H1 (cell line): ENCODE results near the gene EML1. TPM values are rescaled to one million over a fixed set of nuclear protein-coding genes. Genes with fewer than 3 reads are reported as not detected.

Source experiments
- CTCF ChIA-PET: fragments of 300-600 bp; sonication (Branson Sonifier 250); formaldehyde crosslinking; loops from one replicate; lab custom pipeline; 2021; ENCODE audit not compliant: partially characterized antibody; lab: Charles Lee
- POLR2A ChIA-PET: fragments of 300-600 bp; sonication (Branson Sonifier 250); formaldehyde crosslinking; loops from one replicate; lab custom pipeline; 2021; ENCODE audit warnings: inconsistent platforms; ENCODE audit not compliant: partially characterized antibody; lab: Charles Lee
- DNase-seq, 2 experiments: peaks; one replicate each; pipeline versions ENCODE4 v3.0.0 to v3.0.0-alpha.2; 2010 to 2022; ENCODE audit warnings: low spot score in 2 of 2, low read depth in 1 of 2, mixed read lengths in 1 of 2
- FAIRE-seq: peaks from 2 replicates; lab custom pipeline; 2011; peaks lifted over from hg19 to GRCh38; lab: Jason Lieb, UNC
- H2AFZ ChIP-seq: 2 replicates; pipeline ENCODE4 v1.8.1; 2012; ENCODE audit warnings: low read length, inconsistent platforms
- H2AK5ac ChIP-seq: 2 replicates; pipeline ENCODE4 v1.6.1; 2013; ENCODE audit warnings: low read depth, low read length
- H2BK120ac ChIP-seq: replicated peaks from 2 replicates; pipeline ENCODE3; 2013; ENCODE audit warnings: low read depth, low read length, inconsistent platforms
- H2BK12ac ChIP-seq: 2 replicates; pipeline ENCODE4 v1.6.1; 2013; ENCODE audit warnings: low read depth, low read length
- H2BK15ac ChIP-seq: 2 replicates; pipeline ENCODE4 v1.6.1; 2013; ENCODE audit warnings: low read length
- H2BK20ac ChIP-seq: 2 replicates; pipeline ENCODE4 v1.6.1; 2013; ENCODE audit warnings: low read length
- H2BK5ac ChIP-seq: 2 replicates; pipeline ENCODE4 v1.6.1; 2013; ENCODE audit warnings: low read depth, low read length
- H3K14ac ChIP-seq: 2 replicates; pipeline ENCODE4 v1.6.1; 2013; ENCODE audit warnings: inconsistent platforms; ENCODE audit not compliant: insufficient read length
- H3K18ac ChIP-seq: 2 replicates; pipeline ENCODE4 v1.6.1; 2013; ENCODE audit warnings: low read length; ENCODE audit errors: extremely low read depth
- H3K23ac ChIP-seq: 2 replicates; pipeline ENCODE4 v1.6.1; 2013; ENCODE audit warnings: inconsistent platforms; ENCODE audit not compliant: insufficient read length
- H3K23me2 ChIP-seq: 2 replicates; pipeline ENCODE4 v1.6.1; 2013; ENCODE audit warnings: low read depth, low read length
- H3K27ac ChIP-seq: 2 replicates; pipeline ENCODE4 v1.6.1; 2011; ENCODE audit warnings: low read depth, low read length, inconsistent platforms
- H3K27me3 ChIP-seq, 4 experiments: replicated peaks in 1 of 4; 1 replicate in 1 of 4; 2 replicates in 3 of 4; pipeline versions ENCODE4 v1.6.1 to v1.8.1; 2011 to 2013; ENCODE audit warnings: low read length in 3 of 4, mild to moderate bottlenecking in 3 of 4, inconsistent platforms in 2 of 4, mixed read lengths in 2 of 4, moderate library complexity in 1 of 4; ENCODE audit not compliant: control insufficient read depth in 3 of 4, insufficient read depth in 3 of 4; ENCODE audit errors: extremely low read depth in 1 of 4
- H3K36me3 ChIP-seq, 4 experiments: 2 replicates each; pipeline versions ENCODE4 v1.6.1 to v1.8.1; 2011 to 2013; ENCODE audit warnings: mild to moderate bottlenecking in 4 of 4, low read length in 3 of 4, moderate library complexity in 2 of 4, control low read depth in 1 of 4, inconsistent platforms in 1 of 4; ENCODE audit not compliant: insufficient read depth in 4 of 4, control insufficient read depth in 2 of 4
- H3K4ac ChIP-seq: replicated peaks from 2 replicates; pipeline ENCODE3; 2013; ENCODE audit warnings: low read length, low read depth, mixed read lengths, inconsistent platforms; ENCODE audit not compliant: insufficient read length
- H3K4me1 ChIP-seq, 4 experiments: replicated peaks in 1 of 4; 1 replicate in 1 of 4; 2 replicates in 3 of 4; pipeline versions ENCODE4 v1.6.1 to v1.8.1; 2011 to 2013; ENCODE audit warnings: low read length in 3 of 4, inconsistent platforms in 2 of 4, mixed read lengths in 1 of 4; ENCODE audit not compliant: insufficient read depth in 4 of 4, control insufficient read depth in 3 of 4
- H3K4me2 ChIP-seq, 2 experiments: 2 replicates each; pipeline versions ENCODE4 v1.6.1 to v1.8.1; 2011 to 2013; ENCODE audit warnings: low read depth in 2 of 2, low read length in 2 of 2, control low read depth in 1 of 2, inconsistent platforms in 1 of 2, mild to moderate bottlenecking in 1 of 2; ENCODE audit not compliant: insufficient read depth in 1 of 2
- H3K4me3 ChIP-seq, 4 experiments: fragments of 200-600, 300-600 bp in 1 of 4; sonication (generic), shearing (Covaris generic), sonication (Bioruptor Twin) in 1 of 4; 2 replicates each; pipeline versions ENCODE4 v1.5.1 to v1.8.1; 2011 to 2016; ENCODE audit warnings: low read length in 4 of 4, low read depth in 3 of 4, control low read depth in 2 of 4, inconsistent platforms in 2 of 4, mild to moderate bottlenecking in 2 of 4, mixed read lengths in 1 of 4, moderate library complexity in 1 of 4; ENCODE audit not compliant: insufficient read depth in 2 of 4; ENCODE audit errors: extremely low read depth in 1 of 4
- H3K56ac ChIP-seq: replicated peaks from 2 replicates; pipeline ENCODE3; 2013; ENCODE audit warnings: low read depth, mild to moderate bottlenecking, mixed read lengths, low read length, inconsistent platforms; ENCODE audit not compliant: insufficient read length
- H3K79me1 ChIP-seq: 2 replicates; pipeline ENCODE4 v1.6.1; 2013; ENCODE audit warnings: low read depth, low read length, control low read depth
- H3K79me2 ChIP-seq, 2 experiments: 2 replicates each; pipeline versions ENCODE4 v1.6.1 to v1.8.1; 2012 to 2013; ENCODE audit warnings: low read length in 2 of 2, mild to moderate bottlenecking in 2 of 2, inconsistent platforms in 1 of 2; ENCODE audit not compliant: insufficient read depth in 2 of 2, control insufficient read depth in 1 of 2
- H3K9ac ChIP-seq, 4 experiments: replicated peaks in 1 of 4; 1 replicate in 1 of 4; 2 replicates in 3 of 4; pipeline versions ENCODE4 v1.6.1 to v1.8.1; 2011 to 2013; ENCODE audit warnings: low read depth in 3 of 4, low read length in 3 of 4, control low read depth in 2 of 4, mild to moderate bottlenecking in 2 of 4, moderate library complexity in 2 of 4, inconsistent platforms in 1 of 4; ENCODE audit errors: extremely low read depth in 1 of 4
- H3K9me3 ChIP-seq, 2 experiments: 2 replicates each; pipeline versions ENCODE4 v1.6.1 to v1.8.1; 2012 to 2013; ENCODE audit warnings: mild to moderate bottlenecking in 2 of 2, moderate library complexity in 2 of 2, control low read depth in 1 of 2, inconsistent platforms in 1 of 2, low read depth in 1 of 2, low read length in 1 of 2, mixed read lengths in 1 of 2; ENCODE audit not compliant: insufficient read depth in 2 of 2
- H4K20me1 ChIP-seq, 2 experiments: replicated peaks in 1 of 2; 2 replicates each; pipeline versions ENCODE3 to v1.8.1; 2011 to 2013; ENCODE audit warnings: inconsistent platforms in 2 of 2, low read length in 2 of 2, mild to moderate bottlenecking in 1 of 2; ENCODE audit not compliant: insufficient read depth in 2 of 2, control insufficient read depth in 1 of 2
- H4K5ac ChIP-seq: 2 replicates; pipeline ENCODE4 v1.6.1; 2013; ENCODE audit warnings: low read length, low read depth, mixed read lengths, inconsistent platforms; ENCODE audit not compliant: insufficient read length
- H4K8ac ChIP-seq: 2 replicates; pipeline ENCODE4 v1.8.0; 2013; ENCODE audit warnings: mild to moderate bottlenecking, moderate library complexity, low read length, inconsistent platforms; ENCODE audit not compliant: insufficient read depth; ENCODE audit errors: extremely low read depth
- H4K91ac ChIP-seq: replicated peaks from 2 replicates; pipeline ENCODE3; 2013; ENCODE audit warnings: low read length, mixed read lengths, inconsistent platforms; ENCODE audit not compliant: insufficient read length
- CREB1 ChIP-seq: IDR thresholded peaks from 2 replicates; pipeline ENCODE4 v1.6.1; 2012; ENCODE audit warnings: inconsistent platforms
- CTCF ChIP-seq, 3 experiments: IDR thresholded peaks; 1 replicate in 2 of 3; 2 replicates in 1 of 3; pipeline versions ENCODE4 v1.5.1 to v1.6.1; 2011; ENCODE audit warnings: low read length in 3 of 3, mild to moderate bottlenecking in 3 of 3, inconsistent platforms in 2 of 3, low read depth in 1 of 3, moderate library complexity in 1 of 3; ENCODE audit not compliant: insufficient read depth in 1 of 3; ENCODE audit errors: control extremely low read depth in 1 of 3
- EP300 ChIP-seq, 2 experiments: IDR thresholded peaks; 1 replicate in 1 of 2; 2 replicates in 1 of 2; pipeline ENCODE4 v1.6.1; 2011 to 2012; ENCODE audit warnings: low read depth in 2 of 2, low read length in 2 of 2, mild to moderate bottlenecking in 2 of 2, borderline replicate concordance in 1 of 2, inconsistent platforms in 1 of 2, moderate library complexity in 1 of 2
- GABPA ChIP-seq: IDR thresholded peaks from 2 replicates; pipeline ENCODE4 v1.6.1; 2011; ENCODE audit warnings: mild to moderate bottlenecking, low read length, moderate library complexity, borderline replicate concordance; ENCODE audit not compliant: insufficient read depth
- JUN ChIP-seq: IDR thresholded peaks from 2 replicates; pipeline ENCODE4 v1.6.1; 2011; ENCODE audit warnings: low read depth, mild to moderate bottlenecking, improper control_type of control experiment, low read length
- KDM1A ChIP-seq: fragments of 200-600, 300-600 bp; sonication (generic); IDR thresholded peaks from 2 replicates; pipeline ENCODE4 v1.7.1; 2016; ENCODE audit warnings: mild to moderate bottlenecking, low read length, borderline replicate concordance
- MAX ChIP-seq: IDR thresholded peaks from 2 replicates; pipeline ENCODE4 v1.6.1; 2012; ENCODE audit warnings: inconsistent platforms
- RBBP5 ChIP-seq: IDR thresholded peaks from 2 replicates; pipeline ENCODE4 v1.7.1; 2012; ENCODE audit warnings: low read depth, mild to moderate bottlenecking, inconsistent platforms, low read length, moderate library complexity, borderline replicate concordance
- WGBS, 2 experiments: shearing (Covaris generic) in 1 of 2; methylation state at CpG; one replicate each; pipeline versions ENCODE4 v1.1.6 to v1.1.7; 2013 to 2015; ENCODE audit warnings: low lambda C conversion rate in 2 of 2, mixed read lengths in 2 of 2, inconsistent platforms in 1 of 2, low coverage in 1 of 2, missing lambda C conversion rate in 1 of 2; ENCODE audit not compliant: insufficient replicate concordance in 2 of 2, insufficient coverage in 1 of 2, insufficient read length in 1 of 2; ENCODE audit errors: extremely low coverage in 1 of 2, missing lambda C conversion rate in 1 of 2; 5-methylcytosine and 5-hydroxymethylcytosine counted together
- polyA plus RNA-seq, 7 experiments: library from polyadenylated mRNA; depleted of rRNA in 3 of 7; stranded (reverse) in 5 of 7; unstranded in 2 of 7; fragments of >200 nt in 5 of 7; fragments of 200-250 nt in 2 of 7; gene quantifications; 1 replicate in 5 of 7; 2 replicates in 1 of 7; 4 replicates in 1 of 7; pipeline versions ENCODE4 v1.2.1 to v1.2.3, GENCODE V29; 2011 to 2013; ENCODE audit warnings: missing spikeins in 2 of 7, mixed read lengths in 2 of 7
- total RNA-seq: library from RNA; stranded (reverse); fragmentation: NEBNext Ultra II Directional; extraction: Animal tissue kit (Norgen Biotek cat#: 25700); gene quantifications from 2 replicates; pipeline ENCODE4 v1.2.1, GENCODE V29; 2021

Gene EML1
- total and polyA plus RNA-seq, 2 of the 8 experiments (the other 6 are each of a cell fraction or from before 2014, with no cell fraction given) = 11.1 to 24.7 TPM

- POLR2A ChIA-PET = interaction anchor here (1.1 kb wide), 2 partner anchors 9 to 13 kb away, joined by 3 to 4 read pairs; no protein-coding TSS in a partner anchor
- H3K23me2 ChIP-seq = no peaks in the 10 kb centered on the region
These were observed 190.8 kb downstream of the EML1 start for GRCh38 chr14:99984036-99984435.

More at GRCh38 chr14:99984036-99984435, 190.8 kb downstream of the EML1 start:
- Histone ChIP-seq H2BK12ac (no peak overlapping the region), H4K5ac (no peak overlapping the region), H4K91ac (no peak overlapping the region), H3K18ac (no peak overlapping the region), H3K4me1 (no peaks in the 10 kb centered on the region), H3K27ac (no peak overlapping the region), H3K4me3 (no peak overlapping the region), H3K9ac (no peak overlapping the region), H2BK20ac (no peak overlapping the region), H2BK5ac (no peak overlapping the region), H3K4ac (no peak overlapping the region), H3K9me3 (peaks cover 6 to 7% of the 10 kb centered on the region in 2 experiments; a peak in 2 of 4 replicates), H2AFZ (no peak overlapping the region), H3K27me3 (no peaks in the 10 kb centered on the region), H2BK15ac (no peak overlapping the region), H3K36me3 (0 out of 8 replicates have a peak, but pooled peaks cover 0 to 2% (median 0%) of the 10 kb centered on the region in 4 experiments), H2BK120ac (no peak overlapping the region), H3K23ac (no peak overlapping the region), H3K79me1 (peaks cover 7% of the 10 kb centered on the region; the same call in 1 of the 2 replicates), H3K14ac (no peak overlapping the region), H4K8ac (no peak overlapping the region), H4K20me1 (peaks cover 2% of the 10 kb centered on the region in 2 experiments), H2AK5ac (no peak overlapping the region), H3K56ac (no peak overlapping the region), H3K4me2 (no peak overlapping the region), H3K79me2 (peaks cover 0 to 24% of the 10 kb centered on the region in 2 experiments; a peak in 2 of 4 replicates)
- 90% methylated on average over 3 of the region's 3 CpGs; no CpG with 5 or more reads in 1 of the 2 experiments for WGBS, 2 experiments
- TF ChIP-seq CTCF (IDR thresholded peaks at IDR 0.05; ENCODE audit: control extremely low read depth in 1 of 3, insufficient read depth in 1 of 3, low read depth in 1 of 3, low read length in 3 of 3) = no peak
- no peak for TF ChIP-seq EP300 (IDR thresholded peaks at IDR 0.05; ENCODE audit: borderline replicate concordance in 1 of 2, low read depth in 2 of 2, low read length in 2 of 2)
- no peak for TF ChIP-seq GABPA
- no peak for TF ChIP-seq JUN
- TF ChIP-seq RBBP5 = no peak
- TF ChIP-seq KDM1A = no peak
- TF ChIP-seq MAX = no peak
- no peak for TF ChIP-seq CREB1
- no peak for FAIRE-seq
- CTCF ChIA-PET = interaction anchor here (0.9 to 4.5 kb wide), 20 partner anchors 10 to 171 kb away, joined by 3 to 44 read pairs (median 8); partner anchors contain the start of gene EVL
- DNase-seq = no peak
